ENCODE data around the gene USP50. TPM values are rescaled to one million over a fixed set of nuclear protein-coding genes. Genes with fewer than 3 reads are reported as not detected.

USP50 gene
- polyA plus RNA-seq, 3 donors, result not detected

DNA sequence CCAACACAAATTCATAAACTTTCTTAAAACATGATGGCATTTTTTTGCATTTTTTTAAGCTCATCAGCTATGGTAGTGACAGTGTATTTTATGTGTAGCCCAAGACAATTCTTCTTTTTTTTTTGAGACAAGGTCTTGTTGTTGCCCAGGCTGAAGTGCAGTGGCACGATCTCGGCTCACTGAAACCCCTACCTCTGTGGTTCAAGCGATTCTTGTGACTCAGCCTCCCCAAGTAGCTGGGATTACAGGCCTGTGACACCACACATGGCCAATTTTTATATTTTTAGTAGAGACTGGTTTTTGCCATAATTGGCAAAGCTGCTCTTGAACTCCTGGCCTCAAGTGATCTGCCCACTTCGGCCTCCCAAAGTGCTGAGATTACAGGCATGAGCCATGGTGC lies 17.3 kb upstream of the USP50 start:
- intact Hi-C loops (cut with micrococcal nuclease), result no loop called here
- no peak overlapping the region for H3K4me3 Mint-ChIP-seq
- no peak overlapping the region for H3K4me3 ChIP-seq (replicated peaks in 1 of 3; ENCODE audit: low read depth in 2 of 3, low read length in 3 of 3)
- H3K9ac ChIP-seq (ENCODE audit: insufficient read depth, low read length, poor library complexity, severe bottlenecking), result no peak overlapping the region
- no peaks in the 10 kb centered on the region for H3K27me3 ChIP-seq (ENCODE audit: control insufficient read depth in 2 of 2, insufficient read depth in 2 of 2, low read length in 2 of 2)
- H3K4me1 Mint-ChIP-seq, result peaks cover 3% of the 10 kb centered on the region
- no peaks in the 10 kb centered on the region for H3K79me2 ChIP-seq (ENCODE audit: insufficient read depth, low read length)
- no peaks in the 10 kb centered on the region for H4K20me1 ChIP-seq (ENCODE audit: insufficient read depth, low read length)
- no peak for DNase-seq
- H3K36me3 ChIP-seq (replicated peaks in 1 of 2; ENCODE audit: control insufficient read depth in 1 of 2, insufficient read depth in 2 of 2, low read length in 2 of 2), result peaks cover 45 to 86% of the 10 kb centered on the region in 2 donors
- no peak overlapping the region for H3K27ac Mint-ChIP-seq
- H3K27ac ChIP-seq (ENCODE audit: low read depth in 1 of 2, low read length in 2 of 2), result no peak overlapping the region
- no peaks in the 10 kb centered on the region for H3K9me3 Mint-ChIP-seq
- TF ChIP-seq, protein P1, sequence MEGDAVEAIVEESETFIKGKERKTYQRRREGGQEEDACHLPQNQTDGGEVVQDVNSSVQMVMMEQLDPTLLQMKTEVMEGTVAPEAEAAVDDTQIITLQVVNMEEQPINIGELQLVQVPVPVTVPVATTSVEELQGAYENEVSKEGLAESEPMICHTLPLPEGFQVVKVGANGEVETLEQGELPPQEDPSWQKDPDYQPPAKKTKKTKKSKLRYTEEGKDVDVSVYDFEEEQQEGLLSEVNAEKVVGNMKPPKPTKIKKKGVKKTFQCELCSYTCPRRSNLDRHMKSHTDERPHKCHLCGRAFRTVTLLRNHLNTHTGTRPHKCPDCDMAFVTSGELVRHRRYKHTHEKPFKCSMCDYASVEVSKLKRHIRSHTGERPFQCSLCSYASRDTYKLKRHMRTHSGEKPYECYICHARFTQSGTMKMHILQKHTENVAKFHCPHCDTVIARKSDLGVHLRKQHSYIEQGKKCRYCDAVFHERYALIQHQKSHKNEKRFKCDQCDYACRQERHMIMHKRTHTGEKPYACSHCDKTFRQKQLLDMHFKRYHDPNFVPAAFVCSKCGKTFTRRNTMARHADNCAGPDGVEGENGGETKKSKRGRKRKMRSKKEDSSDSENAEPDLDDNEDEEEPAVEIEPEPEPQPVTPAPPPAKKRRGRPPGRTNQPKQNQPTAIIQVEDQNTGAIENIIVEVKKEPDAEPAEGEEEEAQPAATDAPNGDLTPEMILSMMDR (IDR thresholded peaks at IDR 0.05), result no peak
- no peak overlapping the region for H2AFZ ChIP-seq (ENCODE audit: insufficient read depth, low read depth, low read length, poor library complexity, severe bottlenecking)
- WGBS (ENCODE audit: insufficient coverage), result 88% methylated on average over 1 of the region's 4 CpGs
- H3K9me3 ChIP-seq (replicated peaks in 1 of 2; ENCODE audit: control insufficient read depth in 1 of 2, insufficient read depth in 1 of 2, low read length in 2 of 2), result no peaks in the 10 kb centered on the region
- no peaks in the 10 kb centered on the region for H3K4me1 ChIP-seq (ENCODE audit: control insufficient read depth in 1 of 2, insufficient read depth in 2 of 2, low read length in 2 of 2)
- peaks cover 51 to 83% of the 10 kb centered on the region in 2 donors for H3K36me3 Mint-ChIP-seq
- H3K27me3 Mint-ChIP-seq (ENCODE audit: low read depth in 3 of 3), result no peaks in the 10 kb centered on the region
- H3K4me2 ChIP-seq (replicated peaks; ENCODE audit: extremely low read depth, low read length, poor library complexity, severe bottlenecking), result no peak overlapping the region

DNA sequence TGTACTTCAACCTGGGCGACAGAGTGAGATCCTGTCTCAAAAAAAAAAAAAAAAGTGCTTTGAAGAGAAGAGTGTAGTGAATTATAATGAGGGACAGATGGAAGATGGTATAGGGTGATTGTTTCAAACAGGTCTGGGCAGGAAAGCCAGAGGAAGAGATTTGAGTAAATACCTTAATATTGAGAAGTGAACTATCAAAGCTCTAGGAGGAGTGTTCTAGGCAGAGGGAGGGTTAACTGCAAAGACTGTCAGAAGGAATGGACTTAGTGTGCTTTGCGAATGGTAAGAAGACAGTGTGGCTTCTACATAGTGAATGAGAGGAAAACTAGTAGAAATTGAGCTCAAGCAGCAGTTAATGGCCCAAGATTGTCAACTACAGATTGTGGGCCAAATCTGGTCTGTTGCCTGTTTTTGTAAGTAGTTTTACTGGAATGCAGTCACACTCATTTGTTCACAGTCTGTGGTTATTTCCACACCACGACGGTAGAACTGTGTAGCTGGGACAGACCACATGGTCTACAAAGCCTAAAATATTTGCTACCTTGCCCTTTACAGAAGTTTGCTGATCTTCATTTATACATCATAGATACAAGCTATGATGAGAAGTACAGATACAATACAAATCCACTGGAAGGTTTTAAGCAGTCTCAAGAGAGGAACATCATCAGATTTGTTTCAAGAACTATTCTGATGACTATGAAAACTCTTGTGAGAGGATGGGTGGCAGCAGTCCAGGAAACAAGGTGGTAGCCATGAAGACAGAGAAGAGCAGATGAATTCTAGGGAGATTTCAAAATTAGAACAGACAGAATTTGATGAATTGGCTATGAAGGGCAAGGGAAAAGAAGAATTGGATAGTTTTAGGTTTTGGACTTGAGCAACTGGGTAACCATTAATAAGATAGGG lies 16.5 kb upstream of the USP50 start:
- H3K27ac Mint-ChIP-seq, result peak overlapping the region in 5 of 7 donors; percentile 15 to 73 (median 66)
- no peaks in the 10 kb centered on the region for H4K20me1 ChIP-seq (ENCODE audit: insufficient read depth, low read length)
- no peak overlapping the region for H3K4me3 Mint-ChIP-seq
- no peak for DNase-seq
- no peaks in the 10 kb centered on the region for H3K27me3 ChIP-seq (ENCODE audit: control insufficient read depth in 2 of 2, insufficient read depth in 2 of 2, low read length in 2 of 2)
- intact Hi-C loops (cut with micrococcal nuclease), result no loop called here
- H3K9me3 Mint-ChIP-seq, result no peaks in the 10 kb centered on the region
- H3K36me3 ChIP-seq (replicated peaks in 1 of 2; ENCODE audit: control insufficient read depth in 1 of 2, insufficient read depth in 2 of 2, low read length in 2 of 2), result peaks cover 48 to 79% of the 10 kb centered on the region in 2 donors
- H2AFZ ChIP-seq (ENCODE audit: insufficient read depth, low read depth, low read length, poor library complexity, severe bottlenecking), result no peak overlapping the region
- H3K4me1 Mint-ChIP-seq, result peaks cover 3% of the 10 kb centered on the region
- no peaks in the 10 kb centered on the region for H3K4me1 ChIP-seq (ENCODE audit: control insufficient read depth in 1 of 2, insufficient read depth in 2 of 2, low read length in 2 of 2)
- 93% methylated on average over 2 of the region's 4 CpGs for WGBS (ENCODE audit: insufficient coverage)
- H3K4me3 ChIP-seq (replicated peaks in 1 of 3; ENCODE audit: low read depth in 2 of 3, low read length in 3 of 3), result no peak overlapping the region
- peak overlapping the region in 1 of 2 donors; percentile 38 for H3K27ac ChIP-seq (ENCODE audit: low read depth in 1 of 2, low read length in 2 of 2)
- H3K27me3 Mint-ChIP-seq (ENCODE audit: low read depth in 3 of 3), result no peaks in the 10 kb centered on the region
- H3K9ac ChIP-seq (ENCODE audit: insufficient read depth, low read length, poor library complexity, severe bottlenecking), result no peak overlapping the region
- H3K36me3 Mint-ChIP-seq, result peaks cover 46 to 81% of the 10 kb centered on the region in 2 donors
- no peaks in the 10 kb centered on the region for H3K9me3 ChIP-seq (replicated peaks in 1 of 2; ENCODE audit: control insufficient read depth in 1 of 2, insufficient read depth in 1 of 2, low read length in 2 of 2)
- H3K4me2 ChIP-seq (replicated peaks; ENCODE audit: extremely low read depth, low read length, poor library complexity, severe bottlenecking), result no peak overlapping the region
- TF ChIP-seq, protein P1 (IDR thresholded peaks at IDR 0.05), result no peak
- no peaks in the 10 kb centered on the region for H3K79me2 ChIP-seq (ENCODE audit: insufficient read depth, low read length)

Measured in CD14-positive monocyte (primary cell).